ENCODE results near the gene KCNIP4. TPM values are rescaled to one million over a fixed set of nuclear protein-coding genes. Genes with fewer than 3 reads are reported as not detected.

Gene KCNIP4
- total and polyA plus RNA-seq, 10 of the 15 experiments (the other 5 are each of a cell fraction or from before 2014, with no cell fraction given): 0.03 to 0.23 (median 0.13) TPM; not detected in 7

DNA sequence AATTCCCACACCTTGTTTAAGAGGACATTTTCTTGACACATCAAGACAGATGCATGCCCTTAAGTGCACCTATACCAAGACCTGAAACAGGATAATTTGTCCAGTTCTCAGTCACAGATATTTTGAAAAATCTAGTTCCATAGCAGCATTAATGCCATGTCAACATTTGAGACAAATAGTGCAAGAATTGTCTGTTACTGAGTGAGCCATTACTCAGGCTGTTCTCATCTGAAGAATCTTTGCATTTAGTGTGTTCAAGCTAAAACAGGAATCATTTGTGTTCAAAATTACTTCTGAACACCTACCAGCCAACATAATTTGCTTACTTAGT lies 354.9 kb downstream of the KCNIP4 start:
- POLR2A ChIA-PET: no interaction called here
- ATAC-seq: no peak

DNA sequence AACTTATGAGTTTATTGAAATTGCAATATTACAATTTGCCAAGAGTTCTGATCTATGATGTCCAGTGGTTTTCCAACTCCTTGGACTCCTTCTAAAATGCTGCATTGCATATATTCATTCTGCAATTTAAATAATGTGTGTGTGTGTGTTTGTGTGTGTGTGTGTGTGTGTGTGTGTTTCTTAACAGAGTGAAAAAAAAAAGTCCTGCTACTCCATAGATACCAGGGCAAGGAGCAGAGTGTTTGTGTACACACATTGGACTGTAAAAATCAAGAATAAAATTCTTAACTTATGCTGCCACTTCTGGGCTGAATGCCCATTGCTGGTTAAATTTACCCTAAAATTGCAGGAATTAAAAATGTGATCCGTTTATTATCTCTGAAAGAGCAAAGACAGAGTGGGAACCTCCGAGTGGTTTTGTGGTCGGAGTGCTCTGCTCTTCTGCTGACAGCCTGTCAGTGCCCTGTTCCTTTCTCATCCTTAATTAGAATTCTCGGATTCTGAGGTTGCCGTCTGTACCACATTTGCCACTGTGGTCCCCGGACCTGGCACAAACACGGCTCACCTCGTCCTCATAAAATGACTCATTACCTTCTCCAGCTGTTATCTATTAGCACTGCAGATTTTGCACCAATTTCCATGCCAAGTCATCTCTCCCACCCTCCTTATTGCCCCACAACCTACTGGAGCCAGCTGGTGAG lies 355.5 kb downstream of the KCNIP4 start:
- Histone ChIP-seq H3K4me3 (no peak overlapping the region), H3K9ac (ENCODE audit: control insufficient read depth, insufficient read depth, low read length) (no peak overlapping the region), H3K36me3 (ENCODE audit: control insufficient read depth in 2 of 2, insufficient read depth in 2 of 2, low read length in 1 of 2) (no peaks in the 10 kb centered on the region), H3K4me2 (ENCODE audit: control insufficient read depth, insufficient read depth) (no peak overlapping the region), H3K9me3 (replicated peaks; ENCODE audit: control insufficient read depth, insufficient read depth, low read length) (no peaks in the 10 kb centered on the region), H3K27ac (ENCODE audit: control insufficient read depth, insufficient read depth) (no peak overlapping the region), H3K27me3 (replicated peaks in 1 of 2; ENCODE audit: control insufficient read depth in 2 of 2, insufficient read depth in 2 of 2, low read length in 1 of 2) (no peaks in the 10 kb centered on the region), H4K20me1 (ENCODE audit: control insufficient read depth, insufficient read depth) (no peaks in the 10 kb centered on the region), H3K79me2 (ENCODE audit: control insufficient read depth, insufficient read depth, low read length) (no peaks in the 10 kb centered on the region), H3K4me1 (ENCODE audit: control insufficient read depth, insufficient read depth, low read length) (no peaks in the 10 kb centered on the region), H2AFZ (ENCODE audit: control insufficient read depth, low read depth, low read length) (no peak overlapping the region)
- intact Hi-C loops (cut with micrococcal nuclease; ENCODE audit: unreplicated experiment) (no loop called here), in situ Hi-C loops (cut with MboI) (no loop called here)
- CTCF ChIA-PET: interaction anchor here (0.7 kb wide), 1 partner anchor 52 kb away, joined by 3 read pairs; no protein-coding TSS in a partner anchor
- ATAC-seq (no peak), DNase-seq (ENCODE audit: low read depth, low spot score) (no peak), FAIRE-seq (no peak)
- no peak for TF ChIP-seq IKZF1 (conservative IDR thresholded peaks at IDR 0.05)
- no peak for TF ChIP-seq STAT3 (IDR thresholded peaks at IDR 0.05; ENCODE audit: low read depth, low read length)
- TF ChIP-seq PML (IDR thresholded peaks at IDR 0.05; ENCODE audit: low read length): no peak
- TF ChIP-seq RAD21 (IDR thresholded peaks at IDR 0.05; ENCODE audit: insufficient read depth, low read depth, low read length): no peak
- no peak for TF ChIP-seq KDM1A (IDR thresholded peaks at IDR 0.05; ENCODE audit: borderline replicate concordance)
- no peak for TF ChIP-seq NFYA (IDR thresholded peaks at IDR 0.05; ENCODE audit: borderline replicate concordance, low read depth, low read length)
- TF ChIP-seq MTA3 (IDR thresholded peaks at IDR 0.05; ENCODE audit: borderline replicate concordance, low read length): no peak
- no peak for TF ChIP-seq RCOR1 (conservative IDR thresholded peaks at IDR 0.05; ENCODE audit: low read depth, low read length)
- no peak for TF ChIP-seq JUND (IDR thresholded peaks at IDR 0.05; ENCODE audit: low read depth, low read length)
- no peak for TF ChIP-seq CHD4 (IDR thresholded peaks at IDR 0.05)
- no peak for TF ChIP-seq IRF4 (IDR thresholded peaks at IDR 0.05; ENCODE audit: low read depth, low read length)
- TF ChIP-seq RBBP5 (conservative IDR thresholded peaks at IDR 0.05): no peak
- no peak for TF ChIP-seq NR2C1 (IDR thresholded peaks at IDR 0.05)
- no peak for TF ChIP-seq YBX1 (IDR thresholded peaks at IDR 0.05)
- TF ChIP-seq STAT1 (conservative IDR thresholded peaks at IDR 0.05): no peak
- TF ChIP-seq TCF7 (IDR thresholded peaks at IDR 0.05; ENCODE audit: borderline replicate concordance): no peak
- TF ChIP-seq HDAC2 (IDR thresholded peaks at IDR 0.05): no peak
- TF ChIP-seq LARP7 (IDR thresholded peaks at IDR 0.05): no peak
- no peak for TF ChIP-seq NFXL1 (IDR thresholded peaks at IDR 0.05; ENCODE audit: borderline replicate concordance)
- no TSS peak for BruUV-seq (replicated peaks)
- WGBS (ENCODE audit: insufficient coverage, insufficient replicate concordance, low lambda C conversion rate, missing lambda C conversion rate): 21% methylated on average over 8 of the region's 8 CpGs
- POLR2A ChIA-PET: no interaction called here
- RAD21 ChIA-PET (ENCODE audit: unreplicated experiment): no interaction called here
- SMC1A ChIA-PET (ENCODE audit: uncharacterized antibody, unreplicated experiment): no interaction called here

More for the DNA sequence above, 354.9 kb downstream of the KCNIP4 start:
- no peak overlapping the region for H3K9ac ChIP-seq (ENCODE audit: control insufficient read depth, insufficient read depth, low read length)
- in situ Hi-C loops (cut with MboI): no loop called here
- H3K27me3 ChIP-seq (replicated peaks in 1 of 2; ENCODE audit: control insufficient read depth in 2 of 2, insufficient read depth in 2 of 2, low read length in 1 of 2): no peaks in the 10 kb centered on the region
- no peaks in the 10 kb centered on the region for H3K79me2 ChIP-seq (ENCODE audit: control insufficient read depth, insufficient read depth, low read length)
- ChIA-PET RAD21 (ENCODE audit: unreplicated experiment) (no interaction called here), CTCF (interaction anchor here (0.7 kb wide), 1 partner anchor 51 kb away, joined by 3 read pairs; no protein-coding TSS in a partner anchor), SMC1A (ENCODE audit: uncharacterized antibody, unreplicated experiment) (no interaction called here)
- intact Hi-C loops (cut with micrococcal nuclease; ENCODE audit: unreplicated experiment): no loop called here
- no peak for TF ChIP-seq CBFB (IDR thresholded peaks at IDR 0.05; ENCODE audit: low read depth)
- TF ChIP-seq ZNF207 (IDR thresholded peaks at IDR 0.05; ENCODE audit: borderline replicate concordance): no peak
- TF ChIP-seq EZH2 (IDR thresholded peaks at IDR 0.05; ENCODE audit: borderline replicate concordance, control insufficient read depth, low read depth, low read length): no peak
- TF ChIP-seq NR2C1 (IDR thresholded peaks at IDR 0.05): no peak
- no peak overlapping the region for H3K4me3 ChIP-seq
- H2AFZ ChIP-seq (ENCODE audit: control insufficient read depth, low read depth, low read length): no peak overlapping the region
- H4K20me1 ChIP-seq (ENCODE audit: control insufficient read depth, insufficient read depth): no peaks in the 10 kb centered on the region
- H3K4me1 ChIP-seq (ENCODE audit: control insufficient read depth, insufficient read depth, low read length): no peaks in the 10 kb centered on the region
- H3K36me3 ChIP-seq (ENCODE audit: control insufficient read depth in 2 of 2, insufficient read depth in 2 of 2, low read length in 1 of 2): no peaks in the 10 kb centered on the region
- BruUV-seq (replicated peaks): no TSS peak
- H3K9me3 ChIP-seq (replicated peaks; ENCODE audit: control insufficient read depth, insufficient read depth, low read length): no peaks in the 10 kb centered on the region
- no peak for DNase-seq (ENCODE audit: low read depth, low spot score)
- no peak overlapping the region for H3K4me2 ChIP-seq (ENCODE audit: control insufficient read depth, insufficient read depth)
- FAIRE-seq: no peak
- H3K27ac ChIP-seq (ENCODE audit: control insufficient read depth, insufficient read depth): no peak overlapping the region

All from GM12878 (cell line).